Left lung (tissue), 10 donors: ENCODE results near the gene PABPN1L. TPM values are rescaled to one million over a fixed set of nuclear protein-coding genes. Genes with fewer than 3 reads are reported as not detected.

Experiments
- ATAC-seq: fragments of 200-7000 bp; cut with Tn5 transposase; one replicate; pipeline ENCODE4 v1.9.1; 2020; ENCODE audit warnings: moderate library complexity
- DNase-seq, 4 donors: peaks; one replicate each; pipeline ENCODE4 v3.0.0-alpha.2; 2013 to 2020
- H3K27ac ChIP-seq, 2 donors: fragments of 200-600 bp; sonication (generic) in 1 of 2; one replicate each; pipeline versions ENCODE4 v1.5.0 to v1.8.0; 2020 to 2021
- H3K27me3 ChIP-seq, 2 donors: fragments of 200-600 bp; sonication (generic) in 1 of 2; one replicate each; pipeline versions ENCODE4 v1.5.0 to v1.8.0; 2020 to 2021
- H3K36me3 ChIP-seq, 2 donors: fragments of 200-600 bp; sonication (generic) in 1 of 2; one replicate each; pipeline versions ENCODE4 v1.5.0 to v1.8.0; 2020 to 2021
- H3K4me1 ChIP-seq, 2 donors: fragments of 200-600 bp; one replicate each; pipeline ENCODE4 v1.8.0; 2021
- H3K4me3 ChIP-seq, 2 donors: fragments of 200-600 bp; sonication (generic) in 1 of 2; one replicate each; pipeline versions ENCODE4 v1.5.0 to v1.8.0; 2020 to 2021; ENCODE audit warnings: mild to moderate bottlenecking in 1 of 2
- H3K9me3 ChIP-seq, 2 donors: fragments of 200-600 bp; sonication (generic) in 1 of 2; one replicate each; pipeline versions ENCODE4 v1.5.0 to v1.8.0; 2020 to 2021
- intact Hi-C, 2 donors: fragments of 100-400 bp; cut with DNase I; formaldehyde crosslinking; loops; one replicate each; pipeline versions ENCODE4 v1.11.2 to v1.14.2; 2022
- polyA plus RNA-seq, 6 donors: library from polyadenylated mRNA; unstranded; fragments of 120-200 nt; gene quantifications; one replicate each; pipeline ENCODE4 v1.2.1, GENCODE V29; 2013; ENCODE audit not compliant: insufficient read length in 6 of 6
- total RNA-seq, 2 donors: library from RNA; stranded (reverse); fragmentation: NEBNext Ultra II Directional; extraction: Animal tissue kit (Norgen Biotek cat#: 25700); gene quantifications; one replicate each; pipeline ENCODE4 v1.2.1, GENCODE V29; 2021
- TF ChIP-seq, protein P1 (sequence below), 2 donors: fragments of 200-600 bp; sonication (generic) in 1 of 2; IDR thresholded peaks; one replicate each; pipeline versions ENCODE4 v1.5.0 to v1.8.0; 2021; ENCODE audit warnings: antibody characterized with exemption in 2 of 2
- donor health status: DM: no; HTN: yes; CAD: no.
- donor health status: DM: no; HTN: no; CAD: no.

PABPN1L gene
- total and polyA plus RNA-seq, 8 donors: 0.12 TPM; not detected in 7

DNA sequence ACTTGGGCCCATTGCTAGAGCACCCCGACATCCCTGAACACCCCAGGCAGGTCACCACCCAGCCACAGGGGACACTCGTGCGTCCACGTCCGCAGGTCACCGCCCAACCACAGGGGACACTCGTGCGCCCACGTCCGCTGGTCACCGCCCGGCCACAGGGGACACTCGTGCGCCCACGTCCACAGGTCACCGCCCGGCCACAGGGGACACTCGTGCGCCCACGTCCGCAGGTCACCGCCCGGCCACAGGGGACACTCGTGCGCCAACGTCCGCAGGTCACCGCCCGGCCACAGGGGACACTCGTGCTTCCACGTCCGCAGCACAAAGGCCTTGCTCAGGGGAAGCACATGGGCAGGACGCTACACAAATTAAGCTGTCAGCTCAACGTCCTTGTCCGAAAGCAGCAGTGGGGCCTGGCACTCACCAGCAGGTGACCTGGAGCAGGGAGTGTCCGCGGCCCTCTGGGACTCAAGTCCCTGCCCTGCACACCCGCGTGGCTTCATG is 27.4 kb downstream of the PABPN1L start:
- Histone ChIP-seq H3K4me1 (peaks cover 0 to 16% of the 10 kb centered on the region in 2 donors), H3K36me3 (peaks cover 0 to 81% of the 10 kb centered on the region in 2 donors), H3K4me3 (no peak overlapping the region), H3K27ac (no peak overlapping the region), H3K27me3 (no peaks in the 10 kb centered on the region), H3K9me3 (no peaks in the 10 kb centered on the region)
- intact Hi-C loops: no loop called here
- TF ChIP-seq, protein P1, sequence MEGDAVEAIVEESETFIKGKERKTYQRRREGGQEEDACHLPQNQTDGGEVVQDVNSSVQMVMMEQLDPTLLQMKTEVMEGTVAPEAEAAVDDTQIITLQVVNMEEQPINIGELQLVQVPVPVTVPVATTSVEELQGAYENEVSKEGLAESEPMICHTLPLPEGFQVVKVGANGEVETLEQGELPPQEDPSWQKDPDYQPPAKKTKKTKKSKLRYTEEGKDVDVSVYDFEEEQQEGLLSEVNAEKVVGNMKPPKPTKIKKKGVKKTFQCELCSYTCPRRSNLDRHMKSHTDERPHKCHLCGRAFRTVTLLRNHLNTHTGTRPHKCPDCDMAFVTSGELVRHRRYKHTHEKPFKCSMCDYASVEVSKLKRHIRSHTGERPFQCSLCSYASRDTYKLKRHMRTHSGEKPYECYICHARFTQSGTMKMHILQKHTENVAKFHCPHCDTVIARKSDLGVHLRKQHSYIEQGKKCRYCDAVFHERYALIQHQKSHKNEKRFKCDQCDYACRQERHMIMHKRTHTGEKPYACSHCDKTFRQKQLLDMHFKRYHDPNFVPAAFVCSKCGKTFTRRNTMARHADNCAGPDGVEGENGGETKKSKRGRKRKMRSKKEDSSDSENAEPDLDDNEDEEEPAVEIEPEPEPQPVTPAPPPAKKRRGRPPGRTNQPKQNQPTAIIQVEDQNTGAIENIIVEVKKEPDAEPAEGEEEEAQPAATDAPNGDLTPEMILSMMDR (IDR thresholded peaks at IDR 0.05): no peak
- DNase-seq: no peak
- no peak for ATAC-seq

DNA sequence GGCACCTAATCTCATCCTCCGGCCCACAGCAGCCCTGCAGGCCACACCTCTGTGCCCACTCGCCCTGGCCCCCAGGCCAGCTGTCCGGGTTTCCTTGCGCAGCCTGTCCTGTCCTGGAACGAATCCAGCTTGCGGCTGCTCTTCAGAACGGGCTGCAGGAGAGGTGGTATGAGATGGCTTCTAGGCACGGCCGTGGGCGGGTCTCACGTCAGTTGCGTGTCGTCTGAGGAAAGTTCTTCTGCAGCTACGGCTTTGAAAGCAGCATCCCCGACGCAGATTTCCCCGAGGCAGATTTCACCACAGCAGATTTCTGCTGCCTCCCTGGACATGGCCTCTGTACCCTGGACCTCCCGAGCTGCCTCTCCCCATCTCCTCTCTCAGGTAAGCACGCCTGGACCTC is 27.9 kb downstream of the PABPN1L start:
- H3K27ac ChIP-seq: no peak overlapping the region
- intact Hi-C loops: no loop called here
- no peak for DNase-seq
- no peak for ATAC-seq
- H3K4me1 ChIP-seq: peaks cover 0 to 16% of the 10 kb centered on the region in 2 donors
- no peaks in the 10 kb centered on the region for H3K27me3 ChIP-seq
- TF ChIP-seq, protein P1 (IDR thresholded peaks at IDR 0.05): no peak
- H3K4me3 ChIP-seq: no peak overlapping the region
- H3K36me3 ChIP-seq: peaks cover 0 to 82% of the 10 kb centered on the region in 2 donors
- H3K9me3 ChIP-seq: no peaks in the 10 kb centered on the region

DNA sequence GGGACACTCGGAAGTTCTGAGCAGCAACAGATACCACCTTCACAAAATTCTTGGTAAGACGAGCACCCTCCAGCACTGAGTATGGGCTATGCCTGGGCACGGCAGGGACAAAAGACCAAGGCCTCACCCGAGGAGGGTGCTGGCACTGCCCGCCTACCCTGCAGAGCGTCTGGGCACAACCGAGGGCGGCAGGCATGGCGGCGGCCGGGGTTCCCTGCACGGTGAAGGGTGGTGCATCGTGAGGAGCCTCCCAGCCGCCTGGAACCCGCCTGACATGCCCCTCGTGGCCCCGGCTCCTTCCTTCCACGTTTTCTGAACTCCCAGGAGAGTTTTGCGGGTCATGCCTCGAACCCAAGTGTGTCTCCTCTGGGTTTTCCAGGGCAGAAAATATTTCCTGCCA is 28.7 kb downstream of the PABPN1L start:
- no peaks in the 10 kb centered on the region for H3K9me3 ChIP-seq

DNA sequence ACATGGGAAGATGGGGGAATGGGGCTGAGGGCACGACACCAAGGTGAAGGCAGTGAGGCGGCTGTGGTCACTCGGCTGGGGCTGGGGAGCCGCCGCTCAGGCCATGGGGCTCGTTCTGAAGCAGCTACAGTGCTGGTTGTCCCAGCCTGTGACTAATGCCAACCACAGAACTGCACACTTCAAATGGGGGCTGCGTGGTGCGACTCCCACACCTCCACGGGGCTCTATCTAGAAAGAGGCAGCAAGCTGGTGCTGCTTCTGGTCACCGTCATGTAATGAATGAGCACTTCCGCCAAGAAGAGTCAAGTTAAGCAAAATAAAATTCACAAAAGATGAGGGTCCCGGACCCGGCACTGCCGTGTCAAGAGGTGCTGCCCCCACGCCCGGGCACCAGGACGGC is 29.7 kb downstream of the PABPN1L start:
- intact Hi-C loops: no loop called here
- H3K4me3 ChIP-seq: no peak overlapping the region
- peaks cover 0 to 16% of the 10 kb centered on the region in 2 donors for H3K4me1 ChIP-seq
- ATAC-seq (no peak), DNase-seq (no peak)
- H3K27ac ChIP-seq: no peak overlapping the region
- TF ChIP-seq, protein P1 (IDR thresholded peaks at IDR 0.05): no peak
- no peaks in the 10 kb centered on the region for H3K27me3 ChIP-seq
- peaks cover 0 to 73% of the 10 kb centered on the region in 2 donors for H3K36me3 ChIP-seq
- no peaks in the 10 kb centered on the region for H3K9me3 ChIP-seq

More for the DNA sequence above, 28.7 kb downstream of the PABPN1L start:
- no peaks in the 10 kb centered on the region for H3K27me3 ChIP-seq
- DNase-seq: no peak
- H3K4me3 ChIP-seq: no peak overlapping the region
- intact Hi-C loops: no loop called here
- TF ChIP-seq, protein P1 (IDR thresholded peaks at IDR 0.05): no peak
- ATAC-seq: no peak
- H3K36me3 ChIP-seq: peaks cover 0 to 75% of the 10 kb centered on the region in 2 donors
- no peak overlapping the region for H3K27ac ChIP-seq
- peaks cover 0 to 16% of the 10 kb centered on the region in 2 donors for H3K4me1 ChIP-seq

DNA sequence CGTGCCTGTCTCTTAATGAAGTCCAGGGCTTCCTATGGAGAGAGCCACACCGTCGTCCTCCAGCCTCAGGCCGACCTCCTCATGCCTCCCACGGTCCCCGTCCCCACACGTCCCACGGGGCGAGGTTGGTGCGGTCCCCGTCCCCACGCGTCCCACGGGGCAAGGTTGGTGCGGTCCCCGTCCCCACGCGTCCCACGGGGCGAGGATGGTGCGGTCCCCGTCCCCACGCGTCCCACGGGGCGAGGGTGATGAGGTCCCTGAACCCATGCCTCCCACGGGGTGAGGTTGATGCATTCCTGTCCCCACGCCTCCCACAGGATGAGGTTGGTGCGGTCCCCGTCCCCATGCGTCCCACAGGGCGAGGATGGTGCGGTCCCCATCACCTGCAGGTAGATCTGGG is 30.6 kb downstream of the PABPN1L start:
- Histone ChIP-seq H3K4me1 (peaks cover 0 to 12% of the 10 kb centered on the region in 2 donors), H3K27me3 (no peaks in the 10 kb centered on the region), H3K36me3 (peaks cover 0 to 71% of the 10 kb centered on the region in 2 donors), H3K4me3 (no peak overlapping the region), H3K27ac (no peak overlapping the region), H3K9me3 (no peaks in the 10 kb centered on the region)
- TF ChIP-seq, protein P1 (IDR thresholded peaks at IDR 0.05): no peak
- intact Hi-C loops: no loop called here
- DNase-seq (no peak), ATAC-seq (no peak)
